GM12865 (cell line): ENCODE results near the gene PTPRN2.

Experiments
- DNase-seq: peaks from one replicate; pipeline ENCODE4 v3.0.0; 2010; ENCODE audit warnings: low read depth
- H3K4me3 ChIP-seq: 2 replicates; pipeline ENCODE4 v1.5.1; 2011; ENCODE audit warnings: mild to moderate bottlenecking, low read depth, low read length, control low read depth
- CTCF ChIP-seq: IDR thresholded peaks from 2 replicates; pipeline ENCODE4 v1.5.1; 2011; ENCODE audit warnings: low read length, control low read depth, low read depth, inconsistent platforms; ENCODE audit not compliant: insufficient read depth; ENCODE audit errors: missing control alignments

The PTPRN2 gene

GRCh38 chr7:158572000-158572828 is 15.4 kb downstream of the PTPRN2 start:
- no peak for TF ChIP-seq CTCF
- DNase-seq, result no peak
- H3K4me3 ChIP-seq, result no peak overlapping the region

- no peak for DNase-seq
- no peak for TF ChIP-seq CTCF
- no peak overlapping the region for H3K4me3 ChIP-seq
Measured at GRCh38 chr7:158570449-158571170, 17.0 kb downstream of the PTPRN2 start.

- TF ChIP-seq CTCF, result no peak
- no peak overlapping the region for H3K4me3 ChIP-seq
- DNase-seq, result no peak
Measured at GRCh38 chr7:158569858-158570323, 17.7 kb downstream of the PTPRN2 start.

GRCh38 chr7:158568974-158569857 is 18.4 kb downstream of the PTPRN2 start:
- no peak for TF ChIP-seq CTCF
- H3K4me3 ChIP-seq, result no peak overlapping the region
- no peak for DNase-seq

- H3K4me3 ChIP-seq, result no peak overlapping the region
- no peak for DNase-seq
- TF ChIP-seq CTCF, result no peak
Measured at GRCh38 chr7:158567153-158567603, 20.4 kb downstream of the PTPRN2 start.

GRCh38 chr7:158564663-158565035 is 23.0 kb downstream of the PTPRN2 start:
- DNase-seq, result no peak

More at GRCh38 chr7:158564663-158565035, 23.0 kb downstream of the PTPRN2 start:
- TF ChIP-seq CTCF, result no peak
- no peak overlapping the region for H3K4me3 ChIP-seq
